Type B pancreatic cell (in vitro differentiated cells): ENCODE measurements around the gene NEDD4. TPM values are rescaled to one million over a fixed set of nuclear protein-coding genes. Genes with fewer than 3 reads are reported as not detected.

Source experiments
- DNase-seq: peaks from one replicate; pipeline ENCODE4 v3.0.0; 2021; ENCODE audit warnings: mixed read lengths; ENCODE audit not compliant: unreplicated experiment; ENCODE audit errors: extremely low spot score
- H3K27ac Mint-ChIP-seq: 2 replicates; pipeline ENCODE4 v1.8.0; 2021; ENCODE audit warnings: mild to moderate bottlenecking, mixed read lengths
- H3K27me3 Mint-ChIP-seq: 2 replicates; pipeline ENCODE4 v1.8.0; 2021; ENCODE audit warnings: mixed read lengths
- H3K36me3 Mint-ChIP-seq: 2 replicates; pipeline ENCODE4 v1.8.0; 2021; ENCODE audit warnings: mixed read lengths
- H3K4me1 Mint-ChIP-seq: one replicate; pipeline ENCODE4 v1.8.0; 2021; ENCODE audit warnings: mixed read lengths; ENCODE audit not compliant: unreplicated experiment
- H3K4me3 Mint-ChIP-seq: 2 replicates; pipeline ENCODE4 v1.8.0; 2021; ENCODE audit warnings: mild to moderate bottlenecking, mixed read lengths
- H3K9me3 Mint-ChIP-seq: 2 replicates; pipeline ENCODE4 v1.8.0; 2021; ENCODE audit warnings: mixed read lengths
- CTCF ChIP-seq: fragments of 200-600 bp; sonication (generic); conservative IDR thresholded peaks from 2 replicates; pipeline ENCODE4 v1.5.0; 2021; ENCODE audit warnings: antibody characterized with exemption, mild to moderate bottlenecking
- total RNA-seq: library from RNA; stranded (reverse); gene quantifications from 2 replicates; pipeline ENCODE4 v1.2.1, GENCODE V29; 2021; ENCODE audit warnings: low replicate concordance

NEDD4 gene
- total RNA-seq, 1 donor from 2014 or later, result 19.6 TPM

DNA sequence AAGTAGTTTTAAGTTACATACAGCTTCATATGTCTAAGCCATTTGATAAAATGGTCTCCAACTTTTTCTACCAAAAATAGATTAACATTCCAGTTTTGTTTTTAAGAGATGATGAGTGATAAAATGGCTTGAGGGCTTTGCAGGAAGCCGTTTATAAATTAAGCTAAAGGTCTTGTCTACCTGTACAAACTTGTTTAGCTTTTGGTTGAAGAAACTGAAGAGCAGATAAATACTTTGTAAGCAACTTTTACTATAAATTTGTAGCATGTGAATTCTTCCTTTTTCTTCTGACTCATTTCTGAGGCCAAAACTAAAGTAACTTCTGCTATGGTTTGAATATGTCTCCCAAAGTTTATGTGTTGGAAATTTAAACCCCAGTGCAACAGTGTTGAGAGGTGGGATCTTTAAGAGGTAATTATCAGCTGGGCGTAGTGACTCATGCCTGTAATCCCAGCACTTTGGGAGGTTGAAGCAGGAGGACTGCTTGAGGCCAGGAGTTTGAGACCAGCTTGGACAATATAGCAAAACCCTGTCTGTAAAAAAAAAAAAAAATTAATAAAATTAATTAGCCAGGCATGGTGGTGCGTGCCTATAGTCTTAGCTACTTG lies 8.2 kb upstream of the NEDD4 start:
- H3K4me1 Mint-ChIP-seq, result peaks cover 2% of the 10 kb centered on the region
- no peak for DNase-seq
- TF ChIP-seq CTCF, result no peak
- peak overlapping the region; percentile 70 for H3K27ac Mint-ChIP-seq
- H3K9me3 Mint-ChIP-seq, result no peaks in the 10 kb centered on the region
- peaks cover 10% of the 10 kb centered on the region for H3K27me3 Mint-ChIP-seq
- H3K36me3 Mint-ChIP-seq, result no peaks in the 10 kb centered on the region
- H3K4me3 Mint-ChIP-seq, result no peak overlapping the region

GRCh38 chr15:55999658-56000057 lies 6.2 kb upstream of the NEDD4 start:
- no peak overlapping the region for H3K4me3 Mint-ChIP-seq
- H3K27ac Mint-ChIP-seq, result no peak overlapping the region
- DNase-seq, result no peak
- no peaks in the 10 kb centered on the region for H3K9me3 Mint-ChIP-seq
- peaks cover 4% of the 10 kb centered on the region for H3K27me3 Mint-ChIP-seq
- no peaks in the 10 kb centered on the region for H3K4me1 Mint-ChIP-seq
- TF ChIP-seq CTCF, result no peak
- no peaks in the 10 kb centered on the region for H3K36me3 Mint-ChIP-seq

DNA sequence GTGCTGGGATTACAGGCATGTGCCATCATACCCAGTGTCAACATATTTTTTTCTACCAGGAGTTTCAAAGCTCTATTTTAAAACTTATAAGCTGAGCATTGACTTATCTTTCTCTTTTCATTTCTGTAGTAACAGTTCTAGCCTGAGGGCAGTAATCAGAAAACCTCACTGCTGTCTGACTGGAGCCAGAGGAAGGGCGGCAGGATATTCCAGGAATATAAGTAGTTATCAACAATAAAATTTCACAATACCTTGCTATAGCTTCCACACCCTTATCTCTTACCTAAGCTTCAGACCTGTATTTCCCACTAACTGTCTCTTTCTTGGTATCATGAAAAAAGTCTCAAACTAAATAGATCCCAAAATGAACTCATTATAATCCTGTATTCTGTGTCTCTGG lies 5.1 kb upstream of the NEDD4 start:
- H3K4me1 Mint-ChIP-seq, result no peaks in the 10 kb centered on the region
- no peaks in the 10 kb centered on the region for H3K36me3 Mint-ChIP-seq
- no peak for DNase-seq
- peaks cover 4% of the 10 kb centered on the region for H3K27me3 Mint-ChIP-seq
- no peaks in the 10 kb centered on the region for H3K9me3 Mint-ChIP-seq
- peak overlapping the region; percentile 37 for H3K27ac Mint-ChIP-seq
- H3K4me3 Mint-ChIP-seq, result no peak overlapping the region
- no peak for TF ChIP-seq CTCF

- peaks cover 4% of the 10 kb centered on the region for H3K36me3 Mint-ChIP-seq
- H3K9me3 Mint-ChIP-seq, result no peaks in the 10 kb centered on the region
- peak overlapping the region; percentile 87 for H3K27ac Mint-ChIP-seq
- H3K4me1 Mint-ChIP-seq, result peaks cover 28% of the 10 kb centered on the region
- H3K27me3 Mint-ChIP-seq, result peaks cover 4% of the 10 kb centered on the region
- no peak for DNase-seq
- peak overlapping the region; percentile 93 for H3K4me3 Mint-ChIP-seq
- no peak for TF ChIP-seq CTCF
These were observed 570 bp upstream of the NEDD4 start for GRCh38 chr15:55993804-55994560.

DNA sequence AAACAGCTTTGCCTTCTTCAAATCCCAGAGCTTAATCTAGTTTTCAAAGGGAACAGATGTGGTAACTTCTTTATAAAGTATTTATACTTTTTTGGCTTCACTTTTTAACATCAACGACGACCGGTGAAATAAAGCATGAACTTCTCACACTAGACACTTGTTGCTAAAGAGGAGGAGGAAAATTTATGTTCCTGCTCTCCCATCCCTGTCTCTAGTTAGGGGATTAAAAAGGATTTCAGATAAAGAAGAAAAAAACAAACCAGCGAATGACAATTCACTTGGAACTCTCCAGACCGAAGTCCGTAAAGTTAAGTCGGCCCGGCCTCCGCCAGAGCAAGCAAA lies 672 bp downstream of the NEDD4 start:
- Mint-ChIP-seq H3K4me3 (peak overlapping the region; percentile 95), H3K4me1 (peaks cover 28% of the 10 kb centered on the region), H3K27me3 (peaks cover 4% of the 10 kb centered on the region), H3K36me3 (peaks cover 4% of the 10 kb centered on the region), H3K9me3 (no peaks in the 10 kb centered on the region), H3K27ac (peak overlapping the region; percentile 81)
- TF ChIP-seq CTCF, result no peak
- no peak for DNase-seq
